ENCODE measurements around the gene SLC26A6. TPM values are rescaled to one million over a fixed set of nuclear protein-coding genes. Genes with fewer than 3 reads are reported as not detected.

The SLC26A6 gene
- polyA plus RNA-seq (ENCODE audit: insufficient read length) = 31.8 TPM
- long read RNA-seq, donor 1, partial matches to known transcripts = 0 of 3 reads
- long read RNA-seq, donor 1, other reads (novel, unspliced or antisense) = 0 of 3 reads
- long read RNA-seq, donor 2, partial matches to known transcripts = 0 of 1 reads
- long read RNA-seq, donor 2, other reads (novel, unspliced or antisense) = 0 of 1 reads
- long read RNA-seq, donor 3, partial matches to known transcripts = 0 of 1 reads
- long read RNA-seq, donor 3, other reads (novel, unspliced or antisense) = 0 of 1 reads
- long read RNA-seq, donor 4 = 0 reads
- long read RNA-seq, donor 5, partial matches to known transcripts = 0 of 4 reads
- long read RNA-seq, donor 5, other reads (novel, unspliced or antisense) = 0 of 4 reads
- long read RNA-seq, donor 6, partial matches to known transcripts = 0 of 2 reads
- long read RNA-seq, donor 6, other reads (novel, unspliced or antisense) = 0 of 2 reads
- long read RNA-seq, donor 7, partial matches to known transcripts = 6 of 9 reads
- long read RNA-seq, donor 7, other reads (novel, unspliced or antisense) = 0 of 9 reads
- long read RNA-seq, donor 8, partial matches to known transcripts = 0 of 2 reads
- long read RNA-seq, donor 8, other reads (novel, unspliced or antisense) = 0 of 2 reads

- peak; percentile 97 for DNase-seq
Observed at GRCh38 chr3:48635222-48636021, at the start of gene SLC26A6. Gene SLC26A6, minus strand, starts transcription at chr3:48635461. Its CDS starts 68 bp downstream, at chr3:48635393.

GRCh38 chr3:48684480-48685143 lies 49.4 kb upstream of the SLC26A6 start:
- no peak for DNase-seq

GRCh38 chr3:48684054-48684349 lies 48.7 kb upstream of the SLC26A6 start:
- no peak for DNase-seq

- no peak for DNase-seq
Observed at GRCh38 chr3:48682786-48683185, 47.5 kb upstream of the SLC26A6 start.

GRCh38 chr3:48681974-48682610 lies 46.8 kb upstream of the SLC26A6 start:
- DNase-seq = no peak

- DNase-seq = no peak
Observed at GRCh38 chr3:48681541-48681880, 46.2 kb upstream of the SLC26A6 start.

- no peak for DNase-seq
Observed at GRCh38 chr3:48680811-48681540, 45.7 kb upstream of the SLC26A6 start.

GRCh38 chr3:48679411-48680391 lies 44.4 kb upstream of the SLC26A6 start:
- no peak for DNase-seq

- DNase-seq = no peak
Observed at GRCh38 chr3:48678566-48679380, 43.5 kb upstream of the SLC26A6 start.

GRCh38 chr3:48678056-48678455 lies 42.8 kb upstream of the SLC26A6 start:
- DNase-seq = no peak

- no peak for DNase-seq
Observed at GRCh38 chr3:48674505-48674904, 39.2 kb upstream of the SLC26A6 start.

- DNase-seq = no peak
Observed at GRCh38 chr3:48672522-48672921, 37.3 kb upstream of the SLC26A6 start.

GRCh38 chr3:48664929-48665328 lies 29.7 kb upstream of the SLC26A6 start:
- DNase-seq = no peak

- DNase-seq = no peak
Observed at GRCh38 chr3:48664313-48664644, 29.0 kb upstream of the SLC26A6 start.

- DNase-seq = peak; percentile 94
Observed at GRCh38 chr3:48663489-48664312, 28.4 kb upstream of the SLC26A6 start.

GRCh38 chr3:48662753-48663488 lies 27.7 kb upstream of the SLC26A6 start, which contains the start of gene CELSR3:
Gene CELSR3, minus strand, starts transcription at chr3:48662886. Its CDS starts 252 bp downstream, at chr3:48662634.
- DNase-seq = peak; percentile 78

GRCh38 chr3:48662145-48662752 lies 27.0 kb upstream of the SLC26A6 start:
- DNase-seq = no peak
